B cell (primary cell): ENCODE results near the gene SOX8.

ENCODE experiments used
- CTCF ChIP-seq: fragments of 200-600 bp; IDR thresholded peaks from one replicate; pipeline ENCODE4 v1.8.0; 2022; ENCODE audit warnings: antibody characterized with exemption, mild to moderate bottlenecking
- EZH2 ChIP-seq: IDR thresholded peaks from 2 replicates; pipeline ENCODE4 v1.6.1; 2012; ENCODE audit warnings: borderline replicate concordance, low read depth, mild to moderate bottlenecking, moderate library complexity, low read length; ENCODE audit not compliant: insufficient read depth, poor library complexity, severe bottlenecking

- TF ChIP-seq EZH2 (no peak), CTCF (no peak)
Observed at GRCh38 chr16:951660-952301, 29.8 kb upstream of the SOX8 start.
